Endothelial cell of umbilical vein (primary cell): Measurements from ENCODE around the gene KIRREL1. TPM values are rescaled to one million over a fixed set of nuclear protein-coding genes. Genes with fewer than 3 reads are reported as not detected.

Experiments
- BruUV-seq: library from RNA; stranded (reverse); fragments of 400-500 nt; replicated peaks from 2 replicates; lab custom pipeline; 2021; lab: Mats Ljungman, UMichigan
- CTCF ChIA-PET: fragments of 300-600, 350-600 bp; sonication (Branson Sonifier 250); formaldehyde crosslinking; loops from one replicate; lab custom pipeline; 2021; ENCODE audit warnings: antibody characterized with exemption, inconsistent platforms; lab: Charles Lee
- POLR2A ChIA-PET: fragments of 300-600, 350-600 bp; sonication (Branson Sonifier 250); formaldehyde crosslinking; loops from one replicate; lab custom pipeline; 2021; ENCODE audit warnings: antibody characterized with exemption, inconsistent platforms; lab: Charles Lee
- DNase-seq: peaks from one replicate; pipeline ENCODE4 v3.0.0-alpha.2; 2011; ENCODE audit warnings: low read depth, low spot score
- FAIRE-seq: peaks from 2 replicates; lab custom pipeline; 2011; peaks lifted over from hg19 to GRCh38; lab: Jason Lieb, UNC
- H2AFZ ChIP-seq: 2 replicates; pipeline ENCODE4 v1.6.0; 2012; ENCODE audit warnings: low read depth, low read length, control low read depth, inconsistent platforms
- H3K27ac ChIP-seq: 2 replicates; pipeline ENCODE4 v1.5.1; 2011; ENCODE audit warnings: low read depth, mild to moderate bottlenecking, control low read depth, low read length, moderate library complexity; ENCODE audit not compliant: insufficient read depth
- H3K27me3 ChIP-seq, 2 experiments: 2 replicates each; pipeline versions ENCODE4 v1.6.0 to v1.6.1; 2011; ENCODE audit warnings: low read length in 2 of 2, mixed read lengths in 1 of 2; ENCODE audit not compliant: control insufficient read depth in 2 of 2, insufficient read depth in 2 of 2
- H3K36me3 ChIP-seq, 2 experiments: 2 replicates in 1 of 2; 3 replicates in 1 of 2; pipeline ENCODE4 v1.5.1; 2011; ENCODE audit warnings: low read length in 2 of 2, mild to moderate bottlenecking in 1 of 2, moderate library complexity in 1 of 2; ENCODE audit not compliant: control insufficient read depth in 2 of 2, insufficient read depth in 2 of 2; ENCODE audit errors: extremely low read depth in 1 of 2
- H3K4me1 ChIP-seq: 3 replicates; pipeline ENCODE4 v1.5.1; 2011; ENCODE audit warnings: mild to moderate bottlenecking, low read length; ENCODE audit not compliant: control insufficient read depth, insufficient read depth; ENCODE audit errors: extremely low read depth
- H3K4me2 ChIP-seq: 2 replicates; pipeline ENCODE4 v1.6.1; 2011; ENCODE audit warnings: low read length, control low read depth, mixed read lengths; ENCODE audit not compliant: insufficient read depth
- H3K4me3 ChIP-seq, 3 experiments: fragments of 200-600 bp in 1 of 3; sonication (generic), shearing (Covaris generic) in 1 of 3; replicated peaks in 1 of 3; 2 replicates each; pipeline ENCODE4 v1.5.1; 2011 to 2016; ENCODE audit warnings: control low read depth in 3 of 3, low read length in 3 of 3, mild to moderate bottlenecking in 2 of 3, inconsistent platforms in 1 of 3, low read depth in 1 of 3, moderate library complexity in 1 of 3; ENCODE audit not compliant: insufficient read depth in 1 of 3
- H3K79me2 ChIP-seq: 2 replicates; pipeline ENCODE4 v1.6.0; 2012; ENCODE audit warnings: low read length, inconsistent platforms; ENCODE audit not compliant: control insufficient read depth, insufficient read depth
- H3K9ac ChIP-seq: replicated peaks from 2 replicates; pipeline ENCODE3; 2011; ENCODE audit warnings: low read length, control low read depth; ENCODE audit not compliant: insufficient read depth; ENCODE audit errors: extremely low read depth
- H3K9me1 ChIP-seq: replicated peaks from 3 replicates; pipeline ENCODE4 v1.6.0; 2011; ENCODE audit warnings: mild to moderate bottlenecking, low read length; ENCODE audit not compliant: control insufficient read depth, insufficient read depth; ENCODE audit errors: extremely low read depth
- H3K9me3 ChIP-seq: replicated peaks from 2 replicates; pipeline ENCODE4 v1.5.1; 2012; ENCODE audit warnings: low read length, inconsistent platforms; ENCODE audit not compliant: control insufficient read depth, insufficient read depth
- H4K20me1 ChIP-seq: replicated peaks from 2 replicates; pipeline ENCODE3; 2011; ENCODE audit warnings: mild to moderate bottlenecking, low read length; ENCODE audit not compliant: control insufficient read depth, insufficient read depth; ENCODE audit errors: extremely low read depth
- CTCF ChIP-seq, 2 donors: IDR thresholded peaks; 1 replicate in 1 of 2; 2 replicates in 1 of 2; pipeline ENCODE4 v1.5.1; 2011; ENCODE audit warnings: low read length in 2 of 2, mild to moderate bottlenecking in 2 of 2, moderate library complexity in 2 of 2, control low read depth in 1 of 2, inconsistent platforms in 1 of 2, low read depth in 1 of 2; ENCODE audit not compliant: insufficient read depth in 1 of 2; ENCODE audit errors: extremely low read depth in 1 of 2
- EZH2 ChIP-seq: IDR thresholded peaks from 2 replicates; pipeline ENCODE4 v1.6.1; 2012; ENCODE audit warnings: borderline replicate concordance, low read depth, mild to moderate bottlenecking, moderate library complexity, low read length, inconsistent platforms; ENCODE audit not compliant: severe bottlenecking
- FOS ChIP-seq: IDR thresholded peaks from 2 replicates; pipeline ENCODE4 v1.6.1; 2011; ENCODE audit warnings: mild to moderate bottlenecking, low read length, moderate library complexity, borderline replicate concordance; ENCODE audit not compliant: insufficient read depth
- GATA2 ChIP-seq: IDR thresholded peaks from 2 replicates; pipeline ENCODE4 v1.7.0; 2011; ENCODE audit warnings: low read depth, mild to moderate bottlenecking, moderate library complexity, mixed read lengths, low read length; ENCODE audit not compliant: insufficient read length, insufficient read depth
- JUN ChIP-seq: IDR thresholded peaks from 2 replicates; pipeline ENCODE4 v1.6.1; 2011; ENCODE audit warnings: borderline replicate concordance, low read depth; ENCODE audit not compliant: insufficient read length, insufficient read depth
- MAX ChIP-seq: IDR thresholded peaks from 2 replicates; pipeline ENCODE4 v1.6.1; 2011; ENCODE audit not compliant: insufficient read depth, insufficient read length
- MYC ChIP-seq: IDR thresholded peaks from one replicate; pipeline ENCODE4 v1.6.1; 2011; ENCODE audit warnings: mild to moderate bottlenecking, low read depth, low read length
- POLR2A ChIP-seq: IDR thresholded peaks from 2 replicates; pipeline ENCODE4 v1.6.1; 2012; ENCODE audit warnings: low read depth, mild to moderate bottlenecking, control low read depth, low read length
- POLR2AphosphoS5 ChIP-seq: IDR thresholded peaks from 2 replicates; pipeline ENCODE4 v1.6.1; 2012; ENCODE audit warnings: low read depth, mild to moderate bottlenecking, control low read depth, low read length, moderate library complexity; ENCODE audit not compliant: insufficient read depth
- dilution Hi-C: fragments of 300-500 bp; cut with MboI; formaldehyde crosslinking; loops from one replicate; pipeline ENCODE4 v1.15.0; 2019; ENCODE audit warnings: low sequenced_read_pairs; ENCODE audit not compliant: extremely low pct_ligation_motif_present
- intact Hi-C: fragments of 100-400 bp; cut with micrococcal nuclease; formaldehyde crosslinking; loops from one replicate; pipeline ENCODE4 v1.10.0; 2022
- polyA plus RNA-seq, 4 experiments: library from polyadenylated mRNA; depleted of rRNA in 3 of 4; stranded (reverse) in 3 of 4; unstranded in 1 of 4; fragments of >200 nt; gene quantifications; 2 replicates each; pipeline versions ENCODE4 v1.2.1 to v1.2.3, GENCODE V29; 2011 to 2012; ENCODE audit warnings: missing spikeins in 1 of 4
- total RNA-seq: library from RNA; stranded (reverse); gene quantifications from 2 replicates; pipeline ENCODE4 v1.2.3, GENCODE V29; 2021

The KIRREL1 gene
- total and polyA plus RNA-seq, 2 donors (not counting 3 experiments of a cell fraction or from before 2014, with no cell fraction given) = 35.6 to 57.6 TPM

- dilution Hi-C loops (no loop called here), intact Hi-C loops (no loop called here)
- FAIRE-seq (no peak), DNase-seq (no peak)
- no peak overlapping the region for H3K27ac ChIP-seq
- TF ChIP-seq POLR2AphosphoS5 = no peak
- no peak for TF ChIP-seq MYC
- no peak for TF ChIP-seq EZH2
- TF ChIP-seq MAX = no peak
- TF ChIP-seq GATA2 = no peak
- no peak for TF ChIP-seq POLR2A
- no peak for TF ChIP-seq CTCF (IDR thresholded peaks at IDR 0.05; ENCODE audit: extremely low read depth in 1 of 2, insufficient read depth in 1 of 2, low read depth in 1 of 2, low read length in 2 of 2)
- no peak for TF ChIP-seq JUN
- no peak for TF ChIP-seq FOS
- CTCF ChIA-PET = interaction anchor here (0.8 to 2.2 kb wide), 12 partner anchors 8 to 99 kb away, joined by 3 to 17 read pairs (median 3); no protein-coding TSS in a partner anchor
- peaks cover 15% of the 10 kb centered on the region for H3K4me1 ChIP-seq
- H3K4me3 ChIP-seq = no peak overlapping the region
- H3K9me3 ChIP-seq = no peaks in the 10 kb centered on the region
- H3K4me2 ChIP-seq = no peak overlapping the region
- no peaks in the 10 kb centered on the region for H3K9me1 ChIP-seq
- peaks cover 64% of the 10 kb centered on the region for H3K79me2 ChIP-seq
- no peaks in the 10 kb centered on the region for H4K20me1 ChIP-seq
- H2AFZ ChIP-seq = no peak overlapping the region
- BruUV-seq = no TSS peak
- H3K36me3 ChIP-seq = peaks cover 0 to 5% of the 10 kb centered on the region in 2 experiments
- no peak overlapping the region for H3K9ac ChIP-seq
- H3K27me3 ChIP-seq = no peaks in the 10 kb centered on the region
- POLR2A ChIA-PET = no interaction called here
Observed at GRCh38 chr1:158002631-158003405, 9.4 kb downstream of the KIRREL1 start.
